RWPE1 (cell line): Measurements from ENCODE around the gene CD244.

Source experiments
- CTCF ChIA-PET: fragments of 350-600 bp; sonication (Branson Sonifier 250); formaldehyde crosslinking; extraction: SDS; loops from one replicate; lab custom pipeline; 2021; lab: Yijun Ruan, JAX
- POLR2A ChIA-PET: fragments of 400-600 bp; formaldehyde crosslinking; extraction: SDS; loops from one replicate; lab custom pipeline; 2020; ENCODE audit warnings: antibody characterized with exemption; ENCODE audit not compliant: low non-redundant PET; lab: Yijun Ruan, JAX
- DNase-seq: peaks from one replicate; pipeline ENCODE4 v3.0.0; 2012; ENCODE audit warnings: low spot score
- H3K27ac ChIP-seq: fragments of 450-650 bp; 2 replicates; pipeline ENCODE4 v1.5.1; 2017
- TF ChIP-seq, protein P1 (sequence below): fragments of 450-650 bp; conservative IDR thresholded peaks from 2 replicates; pipeline ENCODE4 v1.5.1; 2017; ENCODE audit warnings: low read depth, mild to moderate bottlenecking

Gene CD244

GRCh38 chr1:160866001-160866694 lies 3.5 kb upstream of the CD244 start:
- no peak overlapping the region for H3K27ac ChIP-seq
- no peak for DNase-seq
- POLR2A ChIA-PET: no interaction called here
- CTCF ChIA-PET: interaction anchor here (0.6 kb wide), 1 partner anchor 61 kb away, joined by 3 read pairs; no protein-coding TSS in a partner anchor
- TF ChIP-seq, protein P1, sequence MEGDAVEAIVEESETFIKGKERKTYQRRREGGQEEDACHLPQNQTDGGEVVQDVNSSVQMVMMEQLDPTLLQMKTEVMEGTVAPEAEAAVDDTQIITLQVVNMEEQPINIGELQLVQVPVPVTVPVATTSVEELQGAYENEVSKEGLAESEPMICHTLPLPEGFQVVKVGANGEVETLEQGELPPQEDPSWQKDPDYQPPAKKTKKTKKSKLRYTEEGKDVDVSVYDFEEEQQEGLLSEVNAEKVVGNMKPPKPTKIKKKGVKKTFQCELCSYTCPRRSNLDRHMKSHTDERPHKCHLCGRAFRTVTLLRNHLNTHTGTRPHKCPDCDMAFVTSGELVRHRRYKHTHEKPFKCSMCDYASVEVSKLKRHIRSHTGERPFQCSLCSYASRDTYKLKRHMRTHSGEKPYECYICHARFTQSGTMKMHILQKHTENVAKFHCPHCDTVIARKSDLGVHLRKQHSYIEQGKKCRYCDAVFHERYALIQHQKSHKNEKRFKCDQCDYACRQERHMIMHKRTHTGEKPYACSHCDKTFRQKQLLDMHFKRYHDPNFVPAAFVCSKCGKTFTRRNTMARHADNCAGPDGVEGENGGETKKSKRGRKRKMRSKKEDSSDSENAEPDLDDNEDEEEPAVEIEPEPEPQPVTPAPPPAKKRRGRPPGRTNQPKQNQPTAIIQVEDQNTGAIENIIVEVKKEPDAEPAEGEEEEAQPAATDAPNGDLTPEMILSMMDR: no peak

- CTCF ChIA-PET: interaction anchor here (0.6 to 0.7 kb wide), 2 partner anchors 12 to 79 kb away, joined by 4 to 5 read pairs; no protein-coding TSS in a partner anchor
- no peak for DNase-seq
- POLR2A ChIA-PET: no interaction called here
- H3K27ac ChIP-seq: no peak overlapping the region
- TF ChIP-seq, protein P1: no peak
These were observed 2.6 kb upstream of the CD244 start for GRCh38 chr1:160865337-160865736.

- TF ChIP-seq, protein P1: no peak
- POLR2A ChIA-PET: no interaction called here
- no peak for DNase-seq
- CTCF ChIA-PET: interaction anchor here (0.5 kb wide), 1 partner anchor 276 kb away, joined by 4 read pairs; no protein-coding TSS in a partner anchor
- no peak overlapping the region for H3K27ac ChIP-seq
These were observed 1.5 kb upstream of the CD244 start for GRCh38 chr1:160864173-160864572.

GRCh38 chr1:160863774-160864131 lies 1.1 kb upstream of the CD244 start:
- ChIA-PET CTCF (interaction anchor here (0.5 kb wide), 1 partner anchor 277 kb away, joined by 4 read pairs; no protein-coding TSS in a partner anchor), POLR2A (no interaction called here)
- DNase-seq: no peak
- TF ChIP-seq, protein P1: no peak
- H3K27ac ChIP-seq: no peak overlapping the region

DNA sequence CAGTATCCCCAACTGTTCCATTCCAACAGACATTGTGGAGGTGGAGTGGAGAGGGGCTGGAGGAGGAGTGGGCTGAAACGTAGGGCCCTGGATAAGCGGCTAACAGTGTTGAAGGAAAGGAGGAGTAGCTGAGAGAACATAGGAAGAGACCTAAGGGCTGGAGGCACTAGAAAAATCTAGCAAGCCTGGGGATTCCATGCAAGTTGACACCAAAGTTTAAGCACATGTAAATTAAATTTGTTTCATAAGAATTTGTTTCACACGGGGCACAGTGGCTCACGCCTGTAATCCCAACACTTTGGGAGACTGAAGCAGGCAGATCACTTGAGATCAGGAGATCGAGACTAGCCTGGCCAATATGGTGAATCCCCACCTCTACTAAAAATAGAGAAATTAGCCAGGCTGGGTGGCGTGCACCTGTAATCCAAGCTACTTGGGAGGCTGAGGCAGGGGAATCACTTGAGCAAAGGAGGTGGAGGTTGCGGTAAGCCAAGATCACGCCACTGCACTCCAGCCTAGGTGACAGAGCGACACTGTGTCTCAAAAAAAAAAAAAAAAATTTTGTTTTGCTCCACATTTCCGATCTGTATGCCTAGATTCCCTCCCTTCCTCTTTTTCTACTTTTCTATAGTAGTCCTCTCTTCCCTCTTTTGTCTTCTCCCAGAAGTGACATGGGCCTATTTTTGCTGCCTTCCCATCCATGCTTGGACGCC lies 530 bp upstream of the CD244 start:
- H3K27ac ChIP-seq: no peak overlapping the region
- DNase-seq: no peak
- TF ChIP-seq, protein P1: no peak
- ChIA-PET POLR2A (no interaction called here), CTCF (interaction anchor here (0.5 kb wide), 1 partner anchor 277 kb away, joined by 4 read pairs; no protein-coding TSS in a partner anchor)

DNA sequence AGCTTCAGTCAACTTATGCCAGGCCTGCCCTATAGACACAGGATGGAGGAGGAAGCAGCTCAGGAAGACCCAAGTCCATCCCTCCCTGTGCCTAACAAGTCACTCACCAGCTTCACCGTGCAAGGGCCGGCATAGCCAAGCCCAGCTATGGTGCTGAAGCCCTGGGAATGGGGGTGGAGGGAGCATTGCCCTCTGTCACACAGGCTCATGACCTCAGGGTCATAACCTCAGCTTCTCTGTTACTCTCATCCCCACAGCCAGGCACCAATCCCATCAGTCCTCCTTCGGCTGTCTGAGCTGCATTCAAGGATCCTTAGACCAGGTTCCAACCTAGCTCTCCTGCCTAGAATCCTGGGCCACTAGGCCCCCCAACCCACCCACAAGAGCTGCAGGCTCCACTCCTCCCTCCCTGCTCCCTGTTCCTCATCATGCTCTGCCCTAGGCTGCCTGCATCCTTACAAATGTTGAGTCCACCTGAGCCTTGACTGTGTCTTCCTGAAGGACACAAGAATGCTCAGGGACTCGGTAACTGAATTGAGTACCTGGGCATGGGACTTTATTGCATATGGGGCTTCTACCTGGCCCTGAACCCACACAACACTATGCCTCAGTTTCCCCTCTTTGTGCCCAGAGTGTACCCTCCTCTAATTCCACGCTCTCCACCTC lies 1.7 kb downstream of the CD244 start:
- DNase-seq: no peak
- ChIA-PET CTCF (no interaction called here), POLR2A (no interaction called here)
- TF ChIP-seq, protein P1: no peak
- no peak overlapping the region for H3K27ac ChIP-seq
